WERI-Rb-1 (cell line): Measurements from ENCODE around the gene CCNG2.

Experiments used
- DNase-seq: peaks from one replicate; pipeline ENCODE4 v3.0.0-alpha.2; 2020
- H3K27ac ChIP-seq: fragments of 250-450 bp; sonication (Bioruptor Pico); 2 replicates; pipeline ENCODE4 v1.5.1; 2020; ENCODE audit warnings: mild to moderate bottlenecking, moderate library complexity
- H3K27me3 ChIP-seq: fragments of 250-450 bp; sonication (Bioruptor Pico); 2 replicates; pipeline ENCODE4 v1.5.1; 2021; ENCODE audit warnings: mild to moderate bottlenecking, low read depth, moderate library complexity; ENCODE audit not compliant: insufficient read depth, severe bottlenecking
- H3K36me3 ChIP-seq: fragments of 250-450 bp; sonication (Bioruptor Pico); 2 replicates; pipeline ENCODE4 v1.5.1; 2020; ENCODE audit warnings: mild to moderate bottlenecking, moderate library complexity
- H3K4me3 ChIP-seq: 2 replicates; pipeline ENCODE4 v1.5.1; 2011; ENCODE audit warnings: low read depth, mild to moderate bottlenecking, control low read depth, low read length
- H3K9me3 ChIP-seq: fragments of 250-450 bp; sonication (Bioruptor Pico); 2 replicates; pipeline ENCODE4 v1.5.1; 2021; ENCODE audit warnings: mild to moderate bottlenecking, moderate library complexity; ENCODE audit not compliant: severe bottlenecking
- TF ChIP-seq, protein P1 (sequence below): IDR thresholded peaks from 2 replicates; pipeline ENCODE4 v1.5.1; 2011; ENCODE audit warnings: low read depth, mild to moderate bottlenecking, control low read depth, inconsistent platforms, low read length

Gene CCNG2

DNA sequence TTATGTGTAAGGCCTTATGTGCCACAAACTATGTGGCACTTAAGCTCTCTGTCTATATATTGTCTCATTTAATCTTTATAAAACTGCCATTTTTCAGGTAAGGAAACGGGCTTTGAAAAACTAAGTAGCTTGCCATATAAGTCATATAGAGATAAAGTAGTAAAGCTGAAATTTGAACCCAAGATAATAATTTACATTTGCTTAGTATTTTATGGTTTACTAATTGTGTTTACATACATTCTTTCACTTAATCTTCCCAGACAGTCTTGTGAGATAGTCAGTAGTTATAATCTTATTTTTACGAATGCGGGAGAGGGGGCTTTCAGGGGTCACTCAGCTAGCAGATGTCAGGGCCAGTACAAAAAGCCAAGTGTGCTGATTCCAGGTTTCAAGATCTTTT, 13.9 kb upstream of the CCNG2 start:
- Histone ChIP-seq H3K27me3 (no peaks in the 10 kb centered on the region), H3K27ac (no peak overlapping the region)
- TF ChIP-seq, protein P1, sequence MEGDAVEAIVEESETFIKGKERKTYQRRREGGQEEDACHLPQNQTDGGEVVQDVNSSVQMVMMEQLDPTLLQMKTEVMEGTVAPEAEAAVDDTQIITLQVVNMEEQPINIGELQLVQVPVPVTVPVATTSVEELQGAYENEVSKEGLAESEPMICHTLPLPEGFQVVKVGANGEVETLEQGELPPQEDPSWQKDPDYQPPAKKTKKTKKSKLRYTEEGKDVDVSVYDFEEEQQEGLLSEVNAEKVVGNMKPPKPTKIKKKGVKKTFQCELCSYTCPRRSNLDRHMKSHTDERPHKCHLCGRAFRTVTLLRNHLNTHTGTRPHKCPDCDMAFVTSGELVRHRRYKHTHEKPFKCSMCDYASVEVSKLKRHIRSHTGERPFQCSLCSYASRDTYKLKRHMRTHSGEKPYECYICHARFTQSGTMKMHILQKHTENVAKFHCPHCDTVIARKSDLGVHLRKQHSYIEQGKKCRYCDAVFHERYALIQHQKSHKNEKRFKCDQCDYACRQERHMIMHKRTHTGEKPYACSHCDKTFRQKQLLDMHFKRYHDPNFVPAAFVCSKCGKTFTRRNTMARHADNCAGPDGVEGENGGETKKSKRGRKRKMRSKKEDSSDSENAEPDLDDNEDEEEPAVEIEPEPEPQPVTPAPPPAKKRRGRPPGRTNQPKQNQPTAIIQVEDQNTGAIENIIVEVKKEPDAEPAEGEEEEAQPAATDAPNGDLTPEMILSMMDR: no peak

GRCh38 chr4:77145842-77146185, 11.2 kb upstream of the CCNG2 start:
- Histone ChIP-seq H3K27ac (no peak overlapping the region), H3K36me3 (no peaks in the 10 kb centered on the region)
- TF ChIP-seq, protein P1: no peak

More for the DNA sequence above, 13.9 kb upstream of the CCNG2 start:
- no peak overlapping the region for H3K4me3 ChIP-seq
- no peaks in the 10 kb centered on the region for H3K36me3 ChIP-seq
- DNase-seq: no peak
- H3K9me3 ChIP-seq: no peaks in the 10 kb centered on the region

GRCh38 chr4:77146186-77147078, 10.6 kb upstream of the CCNG2 start:
- H3K9me3 ChIP-seq: no peaks in the 10 kb centered on the region
- TF ChIP-seq, protein P1: no peak
- H3K4me3 ChIP-seq: no peak overlapping the region
- H3K36me3 ChIP-seq: no peaks in the 10 kb centered on the region
- H3K27ac ChIP-seq: no peak overlapping the region
- no peaks in the 10 kb centered on the region for H3K27me3 ChIP-seq
- DNase-seq: no peak

More at GRCh38 chr4:77145842-77146185, 11.2 kb upstream of the CCNG2 start:
- H3K4me3 ChIP-seq: no peak overlapping the region
- no peaks in the 10 kb centered on the region for H3K9me3 ChIP-seq
- H3K27me3 ChIP-seq: no peaks in the 10 kb centered on the region
- no peak for DNase-seq

DNA sequence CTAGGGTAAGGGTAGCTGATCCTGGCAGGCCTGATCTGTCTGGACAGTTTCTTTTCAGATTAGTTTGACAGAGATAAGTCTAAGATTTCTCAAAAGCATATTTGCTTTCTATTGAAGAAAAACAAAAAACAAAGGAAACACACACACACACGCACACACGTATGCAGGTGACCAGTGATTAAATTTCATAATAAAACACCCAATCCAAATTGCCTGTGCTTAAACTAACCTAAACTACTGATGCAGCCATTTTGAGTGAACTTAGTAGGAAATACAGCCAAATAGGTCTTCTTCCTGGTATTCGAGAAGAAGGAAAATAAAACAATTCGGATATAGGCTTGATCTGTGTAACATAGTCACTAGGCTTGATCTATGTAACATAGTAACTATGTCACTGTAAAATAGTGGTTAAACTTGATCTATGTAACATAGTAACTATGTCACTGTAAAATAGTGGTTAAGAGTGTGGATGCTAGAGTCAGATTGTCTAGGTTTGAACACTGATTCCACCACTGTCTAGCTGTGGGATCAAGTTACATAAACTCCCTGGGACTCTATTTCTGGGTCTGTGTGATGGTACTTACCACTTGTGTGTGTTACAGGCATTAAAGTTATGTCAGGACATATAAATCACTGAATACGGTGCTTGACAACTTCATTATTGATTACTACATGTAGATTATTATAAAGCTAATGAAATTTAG, 9.8 kb upstream of the CCNG2 start:
- no peak overlapping the region for H3K27ac ChIP-seq

DNA sequence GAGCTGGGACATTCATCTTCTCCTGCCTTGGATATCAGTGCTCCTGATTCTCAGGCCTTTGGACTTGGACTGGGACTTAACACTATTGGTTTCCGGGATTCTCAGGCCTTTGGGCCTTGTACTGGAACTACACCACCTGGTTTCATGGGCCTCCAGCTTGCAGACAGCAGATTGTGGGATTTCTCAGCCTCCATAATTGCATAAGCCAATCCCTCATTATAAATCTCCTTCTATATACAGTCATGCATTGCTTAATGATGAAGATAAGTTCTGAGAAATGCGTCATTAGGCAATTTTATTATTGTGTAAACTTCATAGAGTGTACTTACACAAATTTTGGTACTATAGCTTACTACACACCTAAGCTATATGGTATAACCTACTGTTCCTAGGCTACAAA, 8.9 kb upstream of the CCNG2 start:
- no peaks in the 10 kb centered on the region for H3K27me3 ChIP-seq

More for the DNA sequence above, 9.8 kb upstream of the CCNG2 start:
- DNase-seq: no peak
- no peaks in the 10 kb centered on the region for H3K36me3 ChIP-seq
- no peaks in the 10 kb centered on the region for H3K9me3 ChIP-seq
- no peak overlapping the region for H3K4me3 ChIP-seq
- no peaks in the 10 kb centered on the region for H3K27me3 ChIP-seq
- TF ChIP-seq, protein P1: no peak

More for the DNA sequence above, 8.9 kb upstream of the CCNG2 start:
- TF ChIP-seq, protein P1: no peak
- no peak for DNase-seq
- no peaks in the 10 kb centered on the region for H3K9me3 ChIP-seq
- no peak overlapping the region for H3K27ac ChIP-seq
- H3K36me3 ChIP-seq: no peaks in the 10 kb centered on the region
- no peak overlapping the region for H3K4me3 ChIP-seq
